Mesothelial cell of epicardium (in vitro differentiated cells): ENCODE results near the gene SLC16A8. TPM values are rescaled to one million over a fixed set of nuclear protein-coding genes. Genes with fewer than 3 reads are reported as not detected.

Experiments
- DNase-seq, 2 experiments: peaks; one replicate each; pipeline ENCODE4 v3.0.0; 2021; ENCODE audit warnings: low spot score in 2 of 2; ENCODE audit not compliant: unreplicated experiment in 2 of 2
- H3K27ac Mint-ChIP-seq: 2 replicates; pipeline ENCODE4 v1.8.0; 2021; ENCODE audit warnings: mixed read lengths
- H3K27me3 Mint-ChIP-seq: 2 replicates; pipeline ENCODE4 v1.8.0; 2021; ENCODE audit warnings: low read depth, mixed read lengths
- H3K36me3 Mint-ChIP-seq: 2 replicates; pipeline ENCODE4 v1.8.0; 2021; ENCODE audit warnings: mixed read lengths
- H3K4me1 Mint-ChIP-seq: 2 replicates; pipeline ENCODE4 v1.8.0; 2021; ENCODE audit warnings: mixed read lengths
- H3K4me3 Mint-ChIP-seq: 2 replicates; pipeline ENCODE4 v1.8.0; 2021; ENCODE audit warnings: mild to moderate bottlenecking, moderate library complexity, mixed read lengths
- H3K9me3 Mint-ChIP-seq: 2 replicates; pipeline ENCODE4 v1.8.0; 2021; ENCODE audit warnings: mixed read lengths
- CTCF ChIP-seq: fragments of 200-600 bp; sonication (generic); IDR thresholded peaks from one replicate; pipeline ENCODE4 v1.5.0; 2021; ENCODE audit warnings: antibody characterized with exemption; ENCODE audit not compliant: unreplicated experiment
- total RNA-seq: library from RNA; stranded (reverse); gene quantifications from 3 replicates; pipeline ENCODE4 v1.2.1, GENCODE V29; 2021

Gene SLC16A8
- total RNA-seq, 1 donor from 2014 or later: 0.60 TPM

- H3K9me3 Mint-ChIP-seq: no peaks in the 10 kb centered on the region
- no peak overlapping the region for H3K4me3 Mint-ChIP-seq
- H3K4me1 Mint-ChIP-seq: no peaks in the 10 kb centered on the region
- peaks cover 6% of the 10 kb centered on the region for H3K27me3 Mint-ChIP-seq
- no peak overlapping the region for H3K27ac Mint-ChIP-seq
- DNase-seq: no peak
- no peak for TF ChIP-seq CTCF
- no peaks in the 10 kb centered on the region for H3K36me3 Mint-ChIP-seq
Observed at GRCh38 chr22:38051261-38051660, 32.7 kb downstream of the SLC16A8 start.

GRCh38 chr22:38050720-38051119 is 33.3 kb downstream of the SLC16A8 start:
- TF ChIP-seq CTCF: no peak
- no peaks in the 10 kb centered on the region for H3K9me3 Mint-ChIP-seq
- H3K4me1 Mint-ChIP-seq: no peaks in the 10 kb centered on the region
- H3K27ac Mint-ChIP-seq: no peak overlapping the region
- DNase-seq: no peak
- H3K27me3 Mint-ChIP-seq: peaks cover 6% of the 10 kb centered on the region
- H3K4me3 Mint-ChIP-seq: no peak overlapping the region
- no peaks in the 10 kb centered on the region for H3K36me3 Mint-ChIP-seq

- Mint-ChIP-seq H3K9me3 (no peaks in the 10 kb centered on the region), H3K27ac (no peak overlapping the region), H3K4me1 (no peaks in the 10 kb centered on the region), H3K36me3 (no peaks in the 10 kb centered on the region), H3K27me3 (peaks cover 6% of the 10 kb centered on the region), H3K4me3 (no peak overlapping the region)
- no peak for TF ChIP-seq CTCF
- no peak for DNase-seq
Observed at GRCh38 chr22:38049812-38050619, 34.0 kb downstream of the SLC16A8 start.

- TF ChIP-seq CTCF: no peak
- H3K4me1 Mint-ChIP-seq: no peaks in the 10 kb centered on the region
- H3K27me3 Mint-ChIP-seq: peaks cover 6% of the 10 kb centered on the region
- no peaks in the 10 kb centered on the region for H3K36me3 Mint-ChIP-seq
- H3K4me3 Mint-ChIP-seq: no peak overlapping the region
- H3K27ac Mint-ChIP-seq: no peak overlapping the region
- DNase-seq: no peak
- H3K9me3 Mint-ChIP-seq: no peaks in the 10 kb centered on the region
Observed at GRCh38 chr22:38046070-38046748, 37.8 kb downstream of the SLC16A8 start.

- no peak for TF ChIP-seq CTCF
- Mint-ChIP-seq H3K27ac (no peak overlapping the region), H3K4me3 (no peak overlapping the region), H3K36me3 (no peaks in the 10 kb centered on the region), H3K4me1 (no peaks in the 10 kb centered on the region), H3K9me3 (no peaks in the 10 kb centered on the region), H3K27me3 (peaks cover 2% of the 10 kb centered on the region)
- no peak for DNase-seq
Observed at GRCh38 chr22:38043151-38044039, 40.6 kb downstream of the SLC16A8 start.
